Naive B cell (primary cell): ENCODE data around the gene LBX2. TPM values are rescaled to one million over a fixed set of nuclear protein-coding genes. Genes with fewer than 3 reads are reported as not detected.

Source experiments
- ATAC-seq, 2 donors: fragments of 150-1000 bp; cut with Tn5 transposase; 2 replicates each; pipeline ENCODE4 v1.10.0; 2021; ENCODE audit warnings: low read depth in 2 of 2, mild to moderate bottlenecking in 2 of 2, moderate library complexity in 2 of 2
- DNase-seq: peaks from one replicate; pipeline ENCODE4 v3.0.0; 2022
- H3K27ac Mint-ChIP-seq, 6 donors: one replicate each; pipeline ENCODE4 v1.8.0; 2020 to 2022; ENCODE audit warnings: mild to moderate bottlenecking in 6 of 6, mixed read lengths in 6 of 6, moderate library complexity in 5 of 6, inconsistent platforms in 2 of 6
- H3K27me3 Mint-ChIP-seq, 3 donors: one replicate each; pipeline ENCODE4 v1.8.0; 2021 to 2022; ENCODE audit warnings: mixed read lengths in 3 of 3, mild to moderate bottlenecking in 1 of 3
- H3K36me3 Mint-ChIP-seq, 2 donors: one replicate each; pipeline ENCODE4 v1.8.0; 2020 to 2022; ENCODE audit warnings: mixed read lengths in 2 of 2, inconsistent platforms in 1 of 2, mild to moderate bottlenecking in 1 of 2
- H3K4me1 Mint-ChIP-seq, 3 donors: one replicate each; pipeline ENCODE4 v1.8.0; 2020 to 2022; ENCODE audit warnings: mixed read lengths in 3 of 3, inconsistent platforms in 1 of 3, mild to moderate bottlenecking in 1 of 3, moderate library complexity in 1 of 3
- H3K4me3 Mint-ChIP-seq, 8 donors: one replicate each; pipeline ENCODE4 v1.8.0; 2020 to 2022; ENCODE audit warnings: mild to moderate bottlenecking in 8 of 8, mixed read lengths in 8 of 8, moderate library complexity in 8 of 8, inconsistent platforms in 2 of 8
- H3K9me3 Mint-ChIP-seq, 7 donors: one replicate each; pipeline ENCODE4 v1.8.0; 2020 to 2022; ENCODE audit warnings: mixed read lengths in 7 of 7, mild to moderate bottlenecking in 5 of 7, inconsistent platforms in 2 of 7, moderate library complexity in 1 of 7
- polyA plus RNA-seq, 6 donors: library from polyadenylated mRNA; unstranded; fragments of 300-500 nt; fragmentation: Illumina TruSeq; gene quantifications; one replicate each; pipeline ENCODE4 v1.2.3, GENCODE V29; 2021; ENCODE audit warnings: low read depth in 6 of 6

LBX2 gene
- polyA plus RNA-seq, 6 donors from 2014 or later: not detected

DNA sequence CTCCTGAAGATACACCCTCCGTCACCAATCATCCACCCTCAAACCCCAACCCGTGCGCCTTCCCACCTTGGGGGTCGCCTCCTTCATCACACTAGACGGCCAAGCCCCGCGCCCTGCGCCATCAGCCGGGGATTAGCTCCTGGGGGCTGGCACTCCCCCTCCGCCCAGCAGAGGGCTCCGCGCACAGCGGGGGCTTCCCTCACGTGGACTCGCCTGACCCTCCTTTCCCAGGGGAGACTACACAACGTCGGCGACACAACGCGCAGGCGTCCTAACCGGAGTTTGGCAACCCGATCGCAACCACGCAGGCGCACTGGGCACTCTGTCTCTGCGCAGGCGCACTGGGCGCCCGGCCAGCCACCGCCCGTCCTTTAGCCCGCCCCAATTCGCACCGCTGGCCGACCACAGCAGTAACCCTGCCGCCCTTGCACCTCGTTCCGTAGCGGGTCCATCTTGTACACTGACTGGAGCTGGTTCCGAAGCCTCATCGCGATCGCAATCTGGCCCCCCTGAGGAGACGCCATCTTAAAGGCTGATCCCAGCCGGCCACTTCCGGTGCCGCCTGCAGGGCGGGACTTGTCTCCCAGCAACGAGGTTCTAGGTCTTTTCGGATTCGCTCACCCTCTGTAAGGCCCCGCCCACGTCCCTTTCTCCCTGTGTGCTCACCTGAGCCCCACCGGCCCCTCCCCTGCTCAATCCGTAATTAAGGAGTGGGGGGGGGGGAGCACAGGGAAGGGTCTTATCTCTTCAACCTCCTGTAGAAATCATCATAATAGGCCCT lies 7.9 kb upstream of the LBX2 start, which contains the start of gene PCGF1:
TSS of gene PCGF1 (minus strand) at position 551 of the 781 bp plus-strand sequence. CDS start at position 524, 27 bp downstream.
- H3K4me3 Mint-ChIP-seq: peak within 1 kb of the TSS; percentile 92 to 100 (median 100)
- H3K27ac Mint-ChIP-seq: peak within 1 kb of the TSS; percentile 97 to 100 (median 100)
- H3K27me3 Mint-ChIP-seq: peaks cover 34 to 56% (median 43%) of the 10 kb centered on the region in 3 donors
- H3K9me3 Mint-ChIP-seq: peaks cover 0 to 3% (median 0%) of the 10 kb centered on the region in 7 donors
- DNase-seq (peak; percentile 98), ATAC-seq (peak; percentile 90 to 92)
- H3K4me1 Mint-ChIP-seq: peaks cover 33 to 50% (median 48%) of the 10 kb centered on the region in 3 donors
- peaks cover 12 to 26% of the 10 kb centered on the region in 2 donors for H3K36me3 Mint-ChIP-seq

GRCh38 chr2:74505448-74506246 lies 6.2 kb upstream of the LBX2 start:
- DNase-seq (no peak), ATAC-seq (no peak)
- H3K4me3 Mint-ChIP-seq: peak overlapping the region in 6 of 8 donors; percentile 5 to 93 (median 17)
- H3K9me3 Mint-ChIP-seq: peaks cover 0 to 3% (median 0%) of the 10 kb centered on the region in 7 donors
- H3K27me3 Mint-ChIP-seq: peaks cover 37 to 59% (median 44%) of the 10 kb centered on the region in 3 donors
- peak overlapping the region in 1 of 6 donors; percentile 81 for H3K27ac Mint-ChIP-seq
- peaks cover 38 to 59% (median 57%) of the 10 kb centered on the region in 3 donors for H3K4me1 Mint-ChIP-seq
- H3K36me3 Mint-ChIP-seq: peaks cover 12 to 26% of the 10 kb centered on the region in 2 donors

GRCh38 chr2:74504591-74504990 lies 5.2 kb upstream of the LBX2 start:
- ATAC-seq (no peak), DNase-seq (no peak)
- H3K27me3 Mint-ChIP-seq: peaks cover 44 to 61% (median 45%) of the 10 kb centered on the region in 3 donors
- H3K4me3 Mint-ChIP-seq: peak overlapping the region; percentile 33 to 80 (median 63)
- H3K36me3 Mint-ChIP-seq: peaks cover 12 to 26% of the 10 kb centered on the region in 2 donors
- H3K9me3 Mint-ChIP-seq: peaks cover 0 to 2% (median 0%) of the 10 kb centered on the region in 7 donors
- H3K27ac Mint-ChIP-seq: no peak overlapping the region
- peaks cover 38 to 68% (median 66%) of the 10 kb centered on the region in 3 donors for H3K4me1 Mint-ChIP-seq

GRCh38 chr2:74503506-74504475 lies 4.4 kb upstream of the LBX2 start:
- Mint-ChIP-seq H3K9me3 (peaks cover 0 to 2% (median 0%) of the 10 kb centered on the region in 7 donors), H3K4me3 (peak overlapping the region; percentile 63 to 88 (median 81)), H3K27me3 (peaks cover 48 to 66% (median 49%) of the 10 kb centered on the region in 3 donors), H3K27ac (peak overlapping the region in 2 of 6 donors; percentile 14 to 42), H3K4me1 (peaks cover 42 to 76% (median 71%) of the 10 kb centered on the region in 3 donors), H3K36me3 (peaks cover 12 to 26% of the 10 kb centered on the region in 2 donors)
- DNase-seq: no peak
- no peak for ATAC-seq

DNA sequence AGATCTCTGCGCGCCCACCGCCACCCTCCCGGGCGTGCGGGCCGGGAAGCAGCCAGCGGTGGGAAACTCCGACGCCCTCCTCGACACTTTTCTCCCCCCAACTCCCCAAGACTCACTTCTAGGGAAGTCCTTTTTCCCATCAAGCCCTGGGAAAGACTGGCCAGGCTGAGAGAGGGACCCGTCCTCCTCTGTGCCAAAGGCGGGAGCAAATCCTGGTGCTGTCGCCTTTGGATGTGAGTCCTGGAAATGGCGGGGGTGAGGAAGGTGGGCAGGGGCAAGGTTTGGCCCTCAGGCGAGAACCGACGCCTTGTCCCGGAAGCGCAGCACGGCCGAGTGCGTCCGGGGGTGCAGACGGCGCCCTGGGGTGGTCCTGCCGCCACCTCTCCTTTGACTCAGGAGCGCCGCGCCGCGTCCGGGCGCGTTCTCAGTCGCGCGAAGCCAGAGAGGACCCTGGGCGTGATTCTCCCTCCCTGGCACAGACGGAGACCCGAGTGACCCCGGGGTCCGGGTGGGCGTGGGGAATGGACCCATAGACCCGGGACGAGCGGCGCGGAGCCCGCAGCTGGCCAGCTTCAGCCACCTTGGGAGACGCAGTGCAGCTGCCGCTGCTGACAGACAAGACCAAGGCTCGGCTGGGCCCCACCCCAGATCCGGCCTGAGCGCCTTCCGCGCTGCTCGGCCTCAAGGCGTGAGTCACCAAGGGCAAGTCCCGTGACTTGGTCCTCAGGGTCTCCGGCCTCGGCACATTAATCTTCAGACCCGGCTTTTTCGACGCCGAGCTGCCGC lies 3.5 kb upstream of the LBX2 start:
- peaks cover 45 to 76% (median 71%) of the 10 kb centered on the region in 3 donors for H3K4me1 Mint-ChIP-seq
- DNase-seq (peak; percentile 24), ATAC-seq (no peak)
- H3K27ac Mint-ChIP-seq: no peak overlapping the region
- peaks cover 56 to 75% (median 57%) of the 10 kb centered on the region in 3 donors for H3K27me3 Mint-ChIP-seq
- peaks cover 12 to 26% of the 10 kb centered on the region in 2 donors for H3K36me3 Mint-ChIP-seq
- peaks cover 0 to 2% (median 0%) of the 10 kb centered on the region in 7 donors for H3K9me3 Mint-ChIP-seq
- peak overlapping the region; percentile 63 to 88 (median 81) for H3K4me3 Mint-ChIP-seq

GRCh38 chr2:74502147-74502719 lies 2.8 kb upstream of the LBX2 start:
- Mint-ChIP-seq H3K36me3 (peaks cover 12 to 26% of the 10 kb centered on the region in 2 donors), H3K4me1 (peaks cover 47 to 79% (median 69%) of the 10 kb centered on the region in 3 donors), H3K27me3 (peaks cover 56 to 82% (median 63%) of the 10 kb centered on the region in 3 donors), H3K9me3 (no peaks in the 10 kb centered on the region), H3K4me3 (peak overlapping the region; percentile 63 to 88 (median 81)), H3K27ac (peak overlapping the region in 1 of 6 donors; percentile 39)
- no peak for ATAC-seq
- DNase-seq: no peak

GRCh38 chr2:74501335-74502071 lies 2.1 kb upstream of the LBX2 start:
- Mint-ChIP-seq H3K36me3 (peaks cover 12 to 23% of the 10 kb centered on the region in 2 donors), H3K9me3 (no peaks in the 10 kb centered on the region), H3K27me3 (peaks cover 56 to 82% (median 63%) of the 10 kb centered on the region in 3 donors), H3K4me1 (peaks cover 39 to 72% (median 63%) of the 10 kb centered on the region in 3 donors), H3K4me3 (peak overlapping the region in 7 of 8 donors; percentile 15 to 82 (median 81)), H3K27ac (peak overlapping the region in 2 of 6 donors; percentile 34 to 77)
- no peak for ATAC-seq
- DNase-seq: no peak

- no peaks in the 10 kb centered on the region for H3K9me3 Mint-ChIP-seq
- peaks cover 56 to 82% (median 63%) of the 10 kb centered on the region in 3 donors for H3K27me3 Mint-ChIP-seq
- DNase-seq: no peak
- H3K27ac Mint-ChIP-seq: no peak overlapping the region
- H3K36me3 Mint-ChIP-seq: peaks cover 12 to 16% of the 10 kb centered on the region in 2 donors
- peak overlapping the region in 4 of 8 donors; percentile 12 to 55 (median 16) for H3K4me3 Mint-ChIP-seq
- peaks cover 37 to 70% (median 62%) of the 10 kb centered on the region in 3 donors for H3K4me1 Mint-ChIP-seq
- no peak for ATAC-seq
These were observed 1.2 kb upstream of the LBX2 start for GRCh38 chr2:74500578-74500946.

GRCh38 chr2:74499940-74500577 lies 656 bp upstream of the LBX2 start:
- Mint-ChIP-seq H3K27ac (no peak overlapping the region), H3K4me3 (peak overlapping the region in 6 of 8 donors; percentile 12 to 71 (median 54)), H3K4me1 (peaks cover 37 to 67% (median 61%) of the 10 kb centered on the region in 3 donors), H3K9me3 (no peaks in the 10 kb centered on the region), H3K36me3 (peaks cover 9 to 11% of the 10 kb centered on the region in 2 donors), H3K27me3 (peaks cover 53 to 78% (median 61%) of the 10 kb centered on the region in 3 donors)
- ATAC-seq (no peak), DNase-seq (no peak)

DNA sequence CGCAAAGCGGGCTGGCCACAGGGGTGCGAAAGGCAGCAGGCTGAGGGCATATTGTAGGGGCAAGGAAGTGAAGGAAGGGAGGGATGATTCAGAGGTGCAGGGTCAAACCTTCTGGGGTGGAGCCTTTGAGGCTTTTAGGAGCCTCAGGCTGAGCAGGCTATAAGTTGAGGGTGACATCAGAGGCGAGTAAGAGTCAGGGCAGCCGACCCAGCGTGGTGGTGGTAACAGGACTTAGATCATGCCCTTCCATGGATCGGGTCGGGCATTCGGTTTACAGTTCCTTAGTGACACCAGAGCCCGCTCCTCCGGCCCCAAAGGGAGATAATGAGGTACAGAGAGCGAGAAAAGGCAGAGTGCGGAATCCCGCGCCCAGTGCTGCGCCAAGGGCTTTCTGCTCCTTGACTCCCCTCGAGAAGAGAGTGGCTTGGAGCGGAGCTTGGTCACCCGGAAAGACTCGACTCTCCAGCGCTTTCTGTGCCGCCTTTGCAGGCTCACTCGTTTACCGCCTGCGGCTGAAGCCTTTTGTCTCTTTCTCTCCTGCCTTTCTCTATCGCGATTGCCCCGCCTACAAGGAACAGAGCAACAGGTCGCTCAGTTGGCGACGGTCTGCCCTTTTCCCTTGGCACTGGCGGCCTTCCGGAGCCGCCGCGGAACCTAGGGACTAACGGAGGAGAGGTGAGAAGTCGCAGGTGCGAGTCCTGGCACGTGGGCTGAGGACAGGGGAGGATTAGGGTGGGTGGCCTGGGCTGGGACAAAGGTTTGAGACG lies 720 bp downstream of the LBX2 start:
- H3K27me3 Mint-ChIP-seq: peaks cover 41 to 65% (median 48%) of the 10 kb centered on the region in 3 donors
- peak overlapping the region; percentile 71 to 94 (median 86) for H3K4me3 Mint-ChIP-seq
- ATAC-seq: peak; percentile 22 to 26
- peaks cover 6 to 7% of the 10 kb centered on the region in 2 donors for H3K36me3 Mint-ChIP-seq
- peaks cover 24 to 55% (median 47%) of the 10 kb centered on the region in 3 donors for H3K4me1 Mint-ChIP-seq
- H3K27ac Mint-ChIP-seq: peak overlapping the region in 3 of 6 donors; percentile 4 to 71 (median 58)
- peak; percentile 14 for DNase-seq
- H3K9me3 Mint-ChIP-seq: no peaks in the 10 kb centered on the region
